ENCODE results near the gene MYH9.

GRCh38 chr22:36375071-36375980 is 12.4 kb downstream of the MYH9 start:
- no peak for TF ChIP-seq POLR2A (IDR thresholded peaks at IDR 0.05)
- TF ChIP-seq CTCF (IDR thresholded peaks at IDR 0.05), result no peak
